Right renal cortex interstitium (tissue), 3 donors: ENCODE data around the gene PTPRG. TPM values are rescaled to one million over a fixed set of nuclear protein-coding genes. Genes with fewer than 3 reads are reported as not detected.

ENCODE experiments used
- DNase-seq, 3 donors: peaks; one replicate each; pipeline ENCODE4 v3.0.0-alpha.2; 2013; ENCODE audit warnings: low read depth in 3 of 3, low spot score in 2 of 3
- polyA plus RNA-seq, 3 donors: library from polyadenylated mRNA; unstranded; fragments of 120-200 nt; gene quantifications; one replicate each; pipeline ENCODE4 v1.2.1, GENCODE V29; 2013; ENCODE audit not compliant: insufficient read length in 3 of 3

Gene PTPRG
- polyA plus RNA-seq, 3 donors = 87.3 to 97.7 (median 93.7) TPM

GRCh38 chr3:62343755-62344154 lies 782.4 kb downstream of the PTPRG start:
- DNase-seq = no peak
